ENCODE measurements around the gene KCNV2.

DNA sequence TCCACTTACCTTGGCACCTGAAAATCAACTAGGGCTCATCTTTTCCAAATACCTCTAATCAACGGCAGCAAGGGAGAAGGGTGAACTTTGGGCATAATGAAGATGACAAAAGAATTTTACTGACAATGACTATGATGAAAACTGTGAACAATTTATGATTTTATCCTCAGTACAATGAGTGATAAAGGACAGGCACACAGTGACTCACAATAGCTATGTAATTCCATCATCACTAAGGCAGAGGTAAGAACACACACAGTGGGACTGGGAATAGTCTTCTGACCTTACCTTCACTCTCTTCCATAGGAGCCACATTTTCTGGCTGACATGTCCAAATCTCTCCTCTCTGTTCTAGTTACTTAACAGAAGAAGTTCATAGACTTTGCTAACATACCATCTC is 26.1 kb upstream of the KCNV2 start:
- no peak for TF ChIP-seq POLR2AphosphoS5 (IDR thresholded peaks at IDR 0.05; ENCODE audit: low read depth, low read length)
- TF ChIP-seq POLR2A (IDR thresholded peaks at IDR 0.05; ENCODE audit: low read depth, low read length), result no peak
- no peak for TF ChIP-seq TAF1 (IDR thresholded peaks at IDR 0.05; ENCODE audit: borderline replicate concordance, low read depth, low read length)
